GM13976 (cell line): ENCODE results near the gene CYP4A22.

Experiments
- DNase-seq: peaks from one replicate; pipeline ENCODE4 v3.0.0; 2012; ENCODE audit warnings: low spot score
- CTCF ChIP-seq: IDR thresholded peaks from 2 replicates; pipeline ENCODE4 v1.5.1; 2012; ENCODE audit warnings: borderline replicate concordance, mild to moderate bottlenecking; ENCODE audit not compliant: insufficient read depth; ENCODE audit errors: extremely low read depth, missing control alignments, control extremely low read depth
- in situ Hi-C: fragments of 300-500 bp; cut with MboI; formaldehyde crosslinking; loops from one replicate; pipeline ENCODE4 v1.12.0; 2022; ENCODE audit warnings: low sequenced_read_pairs, mixed read lengths, inconsistent platforms; ENCODE audit not compliant: unreplicated experiment

Gene CYP4A22

GRCh38 chr1:47196622-47197021 lies 59.4 kb downstream of the CYP4A22 start:
- TF ChIP-seq CTCF: no peak
- in situ Hi-C loops: loop anchor here (25.0 kb wide), 1 partner anchor 516 kb away; no protein-coding TSS in a partner anchor
- DNase-seq: no peak

GRCh38 chr1:47198214-47198613 lies 61.0 kb downstream of the CYP4A22 start:
- TF ChIP-seq CTCF: no peak
- no peak for DNase-seq
- in situ Hi-C loops: loop anchor here (25.0 kb wide), 1 partner anchor 514 kb away; no protein-coding TSS in a partner anchor
